ENCODE data around the gene SPANXB1.
"Not testable (repeated sequence)": the region's sequence is repeated elsewhere in the genome, so short reads cannot be mapped to it uniquely, and the experiment has no call there.

SPANXB1 gene, protein sequence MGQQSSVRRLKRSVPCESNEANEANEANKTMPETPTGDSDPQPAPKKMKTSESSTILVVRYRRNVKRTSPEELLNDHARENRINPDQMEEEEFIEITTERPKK

DNA sequence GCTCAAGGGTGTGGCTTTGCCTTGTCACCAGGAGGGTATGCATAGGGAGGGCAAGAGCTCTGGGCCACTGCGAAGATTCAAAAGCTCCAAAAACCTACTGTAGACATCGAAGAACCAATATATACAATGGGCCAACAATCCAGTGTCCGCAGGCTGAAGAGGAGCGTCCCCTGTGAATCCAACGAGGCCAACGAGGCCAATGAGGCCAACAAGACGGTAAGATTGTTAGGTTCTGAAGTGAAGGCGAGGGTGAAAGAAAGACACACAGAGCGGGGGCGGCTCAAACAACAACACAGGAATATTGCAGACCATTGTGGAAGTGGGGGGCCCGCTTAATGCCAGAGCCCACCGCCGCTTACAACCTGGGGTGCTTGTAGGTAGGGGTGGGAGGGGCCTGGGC lies at the start of gene SPANXB1:
SPANXB1 (plus strand) TSS at position 27 of the 400 bp plus-strand sequence; CDS start at position 127, 100 bp downstream.
- DNase-seq: not testable (repeated sequence)

DNA sequence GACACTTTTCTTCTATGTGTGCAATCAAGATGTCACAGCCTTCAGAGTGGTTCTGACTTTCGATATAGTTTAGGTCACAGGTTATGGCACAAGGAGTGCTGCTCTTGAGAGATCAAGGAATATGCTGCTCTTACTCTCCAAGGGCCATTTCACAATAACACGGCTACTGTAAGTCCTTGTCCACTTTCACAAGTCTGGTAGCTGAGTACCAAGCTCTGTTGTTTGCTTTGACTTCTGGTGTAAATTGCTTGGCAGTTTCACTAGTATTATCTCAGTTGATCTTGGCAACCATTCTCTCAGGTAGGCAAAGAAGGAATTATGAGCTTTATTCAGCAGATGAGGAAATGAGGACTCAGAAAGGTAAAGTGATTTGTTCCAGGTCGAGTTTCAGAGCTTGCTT lies 35.4 kb upstream of the SPANXB1 start:
- no peak for DNase-seq

DNA sequence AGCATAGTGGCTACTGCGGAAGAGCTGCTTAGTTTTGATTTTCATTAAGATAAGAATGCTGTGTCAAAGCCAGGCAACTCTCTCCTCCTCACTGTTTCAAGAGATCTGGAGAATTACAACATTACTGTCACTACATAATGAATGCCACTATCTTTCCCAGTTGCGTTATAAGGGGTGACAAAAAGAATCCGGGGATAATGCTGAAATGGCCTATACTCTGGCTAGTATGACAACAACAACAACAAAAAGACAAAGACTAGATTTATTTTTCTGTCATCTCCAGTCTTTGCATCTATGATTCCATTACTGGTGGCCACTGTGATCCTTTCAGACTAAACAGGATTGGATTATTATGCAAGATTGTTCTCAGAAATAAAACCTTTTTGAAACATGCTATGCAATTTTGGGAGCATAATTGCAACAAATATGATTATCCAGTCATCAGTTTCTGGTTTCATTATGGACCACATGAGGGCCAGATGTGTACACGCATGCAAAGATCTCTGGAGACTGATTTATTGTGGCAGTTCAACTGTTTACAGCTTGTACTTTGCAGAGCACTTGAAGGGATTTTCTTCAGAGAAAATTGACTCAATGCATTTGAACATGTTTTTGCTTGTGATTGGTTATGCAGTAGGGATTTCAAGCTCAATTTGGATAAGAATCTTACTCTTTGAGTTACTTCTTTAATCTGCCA lies 31.1 kb upstream of the SPANXB1 start:
- no peak for DNase-seq

DNA sequence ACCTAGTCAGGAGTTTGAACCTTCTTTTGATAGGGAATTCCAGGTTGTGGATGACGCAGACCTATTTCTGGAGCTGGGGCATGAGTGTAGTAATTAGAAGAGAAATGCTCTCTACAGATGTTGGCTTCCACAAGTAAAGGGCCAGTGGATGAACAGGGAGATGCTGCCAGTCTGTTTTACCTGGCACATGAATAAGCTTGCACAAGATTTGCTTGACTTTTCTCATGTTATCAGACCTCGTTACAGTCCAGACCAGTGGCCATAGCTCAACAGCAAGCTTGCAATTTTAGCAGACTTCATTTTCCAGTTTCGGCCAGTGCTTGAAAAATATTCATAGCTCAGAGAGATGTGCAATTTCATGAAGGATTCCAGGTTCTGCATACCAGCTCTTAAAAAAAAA lies 26.9 kb upstream of the SPANXB1 start:
- no peak for DNase-seq

DNA sequence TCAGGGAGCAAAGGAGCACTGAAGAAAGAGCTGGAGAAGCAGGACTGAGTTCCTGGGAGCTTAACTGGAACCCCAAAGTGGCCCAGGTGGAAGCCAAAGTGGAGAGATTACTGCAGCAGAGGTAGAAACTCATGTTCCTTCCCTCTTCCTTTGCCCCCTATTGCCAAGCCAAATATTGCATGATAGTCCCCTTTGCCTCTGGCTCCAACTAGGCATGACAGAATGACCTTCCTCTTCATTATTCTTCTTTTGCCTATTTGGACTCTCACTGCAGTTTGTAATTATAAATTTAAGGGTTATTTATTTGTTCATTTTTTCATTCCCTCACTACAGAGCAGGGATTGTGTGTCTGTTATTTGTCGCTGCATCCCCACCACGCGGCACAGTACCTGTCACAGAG lies 22.1 kb upstream of the SPANXB1 start:
- no peak for DNase-seq

DNA sequence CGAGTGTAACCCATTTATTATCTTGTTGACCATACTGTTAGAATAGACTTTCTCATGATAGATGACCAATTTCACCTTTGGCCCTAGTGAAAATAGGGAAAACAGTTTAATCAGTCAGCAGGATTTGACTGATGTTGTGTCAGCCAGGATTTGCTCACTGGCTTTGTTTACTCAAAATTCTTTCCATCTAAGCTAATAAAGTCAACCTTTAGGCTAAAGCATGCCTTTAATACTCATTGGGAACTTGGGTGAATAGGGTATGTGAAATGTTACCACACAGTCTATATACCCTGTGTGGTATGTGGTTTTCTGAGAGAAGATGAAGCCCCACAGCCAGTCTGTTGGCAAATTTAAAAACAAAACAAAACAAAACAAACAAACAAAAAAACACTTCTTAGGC lies 18.7 kb upstream of the SPANXB1 start:
- no peak for DNase-seq

DNA sequence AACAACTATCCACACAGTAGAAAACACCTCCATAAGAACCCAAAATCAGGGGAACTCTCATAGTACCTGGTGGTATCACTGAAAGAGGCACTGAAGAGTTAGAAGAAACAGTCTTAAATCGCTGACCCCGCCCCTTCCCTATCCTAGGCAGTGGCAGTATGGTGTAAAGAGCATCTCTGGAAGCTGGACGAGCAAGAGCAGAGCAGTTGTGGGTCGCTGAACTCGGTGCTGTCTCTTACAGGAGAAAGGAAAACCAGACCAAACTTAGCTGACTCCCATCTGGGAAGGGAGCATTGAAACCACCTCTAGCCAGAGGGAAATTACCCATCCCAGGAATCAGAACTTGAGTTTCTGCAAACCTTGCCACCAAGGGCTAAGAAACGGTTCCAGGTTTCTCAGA lies 2.8 kb downstream of the SPANXB1 start:
- not testable (repeated sequence) for DNase-seq

DNA sequence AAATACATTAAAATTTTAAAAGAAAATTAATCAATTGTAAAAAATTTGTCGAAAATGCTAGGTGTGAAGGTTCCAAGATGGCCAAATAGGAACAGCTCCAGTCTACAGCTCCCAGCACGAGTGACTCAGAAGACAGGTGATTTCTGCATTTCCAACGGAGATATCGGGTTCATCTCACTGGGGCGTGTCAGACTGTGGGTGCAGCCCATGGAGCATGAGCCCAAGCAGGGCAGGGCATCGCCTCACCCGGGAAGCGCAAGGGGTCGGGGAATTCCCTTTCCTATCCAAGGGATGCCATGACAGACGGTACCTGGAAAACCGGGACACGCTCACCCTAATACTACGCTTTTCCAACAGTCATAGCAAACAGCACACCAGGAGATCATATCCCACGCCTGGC lies 41.9 kb downstream of the SPANXB1 start:
- not testable (repeated sequence) for DNase-seq

DNA sequence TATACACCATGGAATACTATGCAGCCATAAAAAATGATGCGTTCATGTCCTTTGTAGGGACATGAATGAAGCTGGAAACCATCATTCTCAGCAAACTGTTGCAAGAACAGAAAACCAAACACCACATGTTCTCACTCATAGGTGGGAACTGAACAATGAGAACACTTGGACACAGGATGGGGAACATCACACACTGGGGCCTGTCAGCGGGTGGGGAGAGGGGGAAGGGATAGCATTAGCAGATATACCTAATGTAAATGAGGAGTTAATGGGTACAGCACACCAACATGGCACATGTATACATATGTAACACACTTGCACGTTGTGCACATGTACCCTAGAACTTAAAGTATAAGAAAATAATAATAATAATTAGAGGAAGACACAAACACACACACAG lies 47.5 kb downstream of the SPANXB1 start:
- DNase-seq: not testable (repeated sequence)

DNA sequence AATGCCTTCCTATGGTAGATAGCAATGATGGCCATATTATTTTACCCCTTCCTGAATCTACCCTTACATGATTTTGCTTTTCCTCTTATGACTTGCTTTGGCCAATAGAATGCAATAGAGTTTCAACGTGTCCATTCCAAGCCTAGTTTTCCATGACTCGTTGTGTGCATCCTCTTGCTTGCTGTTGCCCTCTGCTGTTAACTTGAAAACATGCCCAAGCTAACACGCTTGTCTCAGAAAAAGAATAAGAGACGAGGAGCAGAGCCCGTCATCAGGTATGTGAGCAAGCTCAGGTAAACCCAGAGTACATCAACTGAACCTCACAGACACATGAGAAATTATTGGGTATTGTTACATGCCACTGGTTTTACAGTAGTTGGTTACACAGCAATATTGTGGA lies 49.7 kb downstream of the SPANXB1 start:
- not testable (repeated sequence) for DNase-seq
